HG03457 (cell line): ENCODE data around the gene RPL22.
"Not testable (repeated sequence)": the region's sequence is repeated elsewhere in the genome, so short reads cannot be mapped to it uniquely, and the experiment has no call there.

Experiments
- ATAC-seq: cut with Tn5 transposase; IDR thresholded peaks from one replicate; pipeline ENCODE4 v1.9.1; 2021; ENCODE audit warnings: moderate number of reproducible peaks; ENCODE audit not compliant: unreplicated experiment

The RPL22 gene

GRCh38 chr1:6234502-6235295 lies 35.3 kb upstream of the RPL22 start:
- ATAC-seq, result no peak

GRCh38 chr1:6233376-6233775 lies 34.0 kb upstream of the RPL22 start:
- ATAC-seq, result no peak

GRCh38 chr1:6225651-6226050 lies 26.3 kb upstream of the RPL22 start:
- no peak for ATAC-seq

- ATAC-seq, result no peak
Measured at GRCh38 chr1:6224718-6225117, 25.3 kb upstream of the RPL22 start.

GRCh38 chr1:6223617-6224016 lies 24.2 kb upstream of the RPL22 start:
- ATAC-seq, result no peak

GRCh38 chr1:6222636-6223035 lies 23.2 kb upstream of the RPL22 start:
- ATAC-seq, result no peak

- ATAC-seq, result no peak
Measured at GRCh38 chr1:6221210-6221784, 21.9 kb upstream of the RPL22 start.

- ATAC-seq, result no peak
Measured at GRCh38 chr1:6220236-6220635, 20.8 kb upstream of the RPL22 start.

GRCh38 chr1:6219641-6220040 lies 20.2 kb upstream of the RPL22 start:
- not testable (repeated sequence) for ATAC-seq

- no peak for ATAC-seq
Measured at GRCh38 chr1:6218375-6219164, 19.2 kb upstream of the RPL22 start.

- ATAC-seq, result no peak
Measured at GRCh38 chr1:6212193-6212959, 13.0 kb upstream of the RPL22 start.

GRCh38 chr1:6211731-6212130 lies 12.3 kb upstream of the RPL22 start:
- ATAC-seq, result no peak

- ATAC-seq, result no peak
Measured at GRCh38 chr1:6210591-6211355, 11.4 kb upstream of the RPL22 start.

- ATAC-seq, result no peak
Measured at GRCh38 chr1:6209661-6210580, 10.5 kb upstream of the RPL22 start.

GRCh38 chr1:6208723-6209660 lies 9.6 kb upstream of the RPL22 start:
- ATAC-seq, result no peak

- no peak for ATAC-seq
Measured at GRCh38 chr1:6207921-6208320, 8.5 kb upstream of the RPL22 start.

GRCh38 chr1:6207075-6207885 lies 7.9 kb upstream of the RPL22 start:
- no peak for ATAC-seq

GRCh38 chr1:6206520-6206855 lies 7.1 kb upstream of the RPL22 start:
- no peak for ATAC-seq
